Esophagus muscularis mucosa (tissue), 4 donors: ENCODE results near the gene LRIT2.
"Not testable (repeated sequence)": the region's sequence is repeated elsewhere in the genome, so short reads cannot be mapped to it uniquely, and the experiment has no call there.

Experiments used
- CTCF ChIP-seq, 3 experiments: fragments of 200-600 bp in 2 of 3; fragments of 450-650 bp in 1 of 3; sonication (generic) in 2 of 3; IDR thresholded peaks; one replicate each; pipeline ENCODE4 v1.5.1; 2017 to 2019; ENCODE audit warnings: antibody characterized with exemption in 3 of 3, mild to moderate bottlenecking in 2 of 3, moderate library complexity in 1 of 3
- EP300 ChIP-seq: sonication (generic); formaldehyde crosslinking; IDR thresholded peaks from one replicate; pipeline ENCODE4 v1.6.1; 2017; ENCODE audit warnings: antibody characterized with exemption
- POLR2A ChIP-seq: fragments of 450-650 bp; IDR thresholded peaks from one replicate; pipeline ENCODE4 v1.6.1; 2017; ENCODE audit warnings: antibody characterized with exemption, moderate library complexity, mild to moderate bottlenecking, low read depth
- POLR2AphosphoS5 ChIP-seq, 2 donors: sonication (generic); formaldehyde crosslinking; IDR thresholded peaks; one replicate each; pipeline ENCODE4 v1.6.1; 2017; ENCODE audit warnings: antibody characterized with exemption in 2 of 2

- TF ChIP-seq CTCF (IDR thresholded peaks at IDR 0.05); POLR2A; EP300; POLR2AphosphoS5 (IDR thresholded peaks at IDR 0.05): not testable (repeated sequence)
Observed at GRCh38 chr10:84171700-84172466, 53.5 kb downstream of the LRIT2 start.
